SK-N-SH (cell line): ENCODE data around the gene SNAPC1. TPM values are rescaled to one million over a fixed set of nuclear protein-coding genes. Genes with fewer than 3 reads are reported as not detected.

Experiments
- CTCF ChIA-PET: fragments of 300-600, 350-600 bp; formaldehyde crosslinking; extraction: SDS; loops from one replicate; lab custom pipeline; 2021; lab: Yijun Ruan, JAX
- POLR2A ChIA-PET: fragments of 350-600 bp; sonication (Branson Sonifier 250); formaldehyde crosslinking; extraction: SDS; loops from one replicate; lab custom pipeline; 2020; ENCODE audit warnings: antibody characterized with exemption, inconsistent platforms; lab: Yijun Ruan, JAX
- DNase-seq: peaks from one replicate; pipeline ENCODE4 v3.0.0; 2012
- H2AFZ ChIP-seq: fragments of 200-600 bp; sonication (generic); 2 replicates; pipeline ENCODE4 v1.8.1; 2016; ENCODE audit warnings: antibody characterized with exemption, mild to moderate bottlenecking, low read depth
- H3F3A ChIP-seq: fragments of 200-600 bp; sonication (generic); replicated peaks from 2 replicates; pipeline ENCODE3; 2016; ENCODE audit warnings: antibody characterized with exemption, mild to moderate bottlenecking; ENCODE audit not compliant: insufficient read depth
- H3K27ac ChIP-seq, 2 experiments: fragments of 200-500 bp in 1 of 2; fragments of 200-600 bp in 1 of 2; sonication (Bioruptor generic) in 1 of 2; sonication (generic), shearing (Covaris generic) in 1 of 2; 2 replicates each; pipeline versions ENCODE4 v1.5.1 to v1.6.1; 2014 to 2016; ENCODE audit warnings: low read depth in 2 of 2, inconsistent platforms in 1 of 2, low read length in 1 of 2, mild to moderate bottlenecking in 1 of 2, mixed read lengths in 1 of 2
- H3K27me3 ChIP-seq: fragments of 200-600 bp; sonication (generic), shearing (Covaris generic); 2 replicates; pipeline ENCODE4 v1.6.1; 2016; ENCODE audit warnings: mixed run types; ENCODE audit not compliant: insufficient read depth
- H3K36me3 ChIP-seq, 2 experiments: fragments of 200-500 bp in 1 of 2; fragments of 200-600 bp in 1 of 2; sonication (Bioruptor generic) in 1 of 2; sonication (generic) in 1 of 2; replicated peaks in 1 of 2; 2 replicates each; pipeline versions ENCODE3 to v1.5.1; 2014 to 2016; ENCODE audit warnings: low read length in 1 of 2, mild to moderate bottlenecking in 1 of 2; ENCODE audit not compliant: insufficient read depth in 2 of 2, control insufficient read depth in 1 of 2
- H3K4me1 ChIP-seq, 2 experiments: fragments of 200-500 bp in 1 of 2; fragments of 200-600 bp in 1 of 2; sonication (Bioruptor generic) in 1 of 2; sonication (generic), shearing (Covaris generic) in 1 of 2; 2 replicates each; pipeline versions ENCODE4 v1.5.1 to v1.6.1; 2014 to 2016; ENCODE audit warnings: low read depth in 1 of 2, low read length in 1 of 2, mixed run types in 1 of 2; ENCODE audit not compliant: insufficient read depth in 2 of 2, control insufficient read depth in 1 of 2
- H3K4me2 ChIP-seq: fragments of 200-600 bp; sonication (generic), shearing (Covaris generic); 2 replicates; pipeline ENCODE4 v1.6.1; 2017; ENCODE audit warnings: mixed run types
- H3K4me3 ChIP-seq, 2 experiments: fragments of 200-500 bp in 1 of 2; fragments of 200-600 bp in 1 of 2; sonication (Bioruptor generic) in 1 of 2; sonication (generic), shearing (Covaris generic) in 1 of 2; 2 replicates each; pipeline versions ENCODE4 v1.5.1 to v1.8.1; 2014 to 2016; ENCODE audit warnings: low read depth in 2 of 2, inconsistent platforms in 1 of 2, low read length in 1 of 2, mild to moderate bottlenecking in 1 of 2, mixed read lengths in 1 of 2, moderate library complexity in 1 of 2
- H3K79me2 ChIP-seq: fragments of 200-600 bp; sonication (generic); 2 replicates; pipeline ENCODE4 v1.8.1; 2017; ENCODE audit warnings: mild to moderate bottlenecking; ENCODE audit not compliant: insufficient read depth
- H3K9ac ChIP-seq: fragments of 200-600 bp; sonication (generic); 2 replicates; pipeline ENCODE4 v1.6.1; 2017; ENCODE audit warnings: mixed run types
- H3K9me2 ChIP-seq: fragments of 200-600 bp; sonication (generic); 2 replicates; pipeline ENCODE4 v1.6.1; 2017; ENCODE audit warnings: mixed run types
- H3K9me3 ChIP-seq: fragments of 200-600 bp; sonication (generic); 2 replicates; pipeline ENCODE4 v1.6.1; 2017; ENCODE audit warnings: mixed run types, mild to moderate bottlenecking, moderate library complexity
- H4K20me1 ChIP-seq: fragments of 200-600 bp; sonication (generic); 2 replicates; pipeline ENCODE4 v1.6.1; 2017; ENCODE audit warnings: mild to moderate bottlenecking, mixed run types; ENCODE audit not compliant: insufficient read depth
- EP300 ChIP-seq, 2 experiments: IDR thresholded peaks; 2 replicates each; pipeline versions ENCODE4 v1.4.0 to v1.6.1; 2012; ENCODE audit warnings: borderline replicate concordance in 1 of 2, low read depth in 1 of 2, low read length in 1 of 2
- EZH2phosphoT487 ChIP-seq: fragments of 200-600 bp; sonication (generic); IDR thresholded peaks from 2 replicates; pipeline ENCODE4 v1.6.1; 2017; ENCODE audit warnings: low read depth, mixed run types, mild to moderate bottlenecking, antibody characterized with exemption, moderate library complexity, borderline replicate concordance
- FOSL2 ChIP-seq: IDR thresholded peaks from 2 replicates; pipeline ENCODE4 v1.4.0; 2012; ENCODE audit warnings: low read depth, mild to moderate bottlenecking, moderate library complexity, borderline replicate concordance
- FOXM1 ChIP-seq: IDR thresholded peaks from 2 replicates; pipeline ENCODE4 v1.4.0; 2012; ENCODE audit warnings: low read depth, mild to moderate bottlenecking
- GABPA ChIP-seq: IDR thresholded peaks from 2 replicates; pipeline ENCODE4 v1.4.0; 2012; ENCODE audit warnings: low read depth, mild to moderate bottlenecking
- GATA2 ChIP-seq: sonication (generic); formaldehyde crosslinking; IDR thresholded peaks from 2 replicates; pipeline ENCODE4 v1.5.0; 2020; ENCODE audit warnings: mild to moderate bottlenecking, missing genetic modification reagents
- IRF3 ChIP-seq: fragments of 150-350 bp; IDR thresholded peaks from 2 replicates; pipeline ENCODE4 v1.6.1; 2016; ENCODE audit warnings: mild to moderate bottlenecking, low read depth, low read length
- JUND ChIP-seq: IDR thresholded peaks from 2 replicates; pipeline ENCODE4 v1.4.0; 2012
- PBX3 ChIP-seq: IDR thresholded peaks from 2 replicates; pipeline ENCODE4; 2012
- RCOR1 ChIP-seq: fragments of 150-350 bp; IDR thresholded peaks from 2 replicates; pipeline ENCODE4 v1.6.1; 2017; ENCODE audit warnings: antibody characterized with exemption, low read length
- REST ChIP-seq: IDR thresholded peaks from 2 replicates; pipeline ENCODE4 v1.6.1; 2012; ENCODE audit warnings: mild to moderate bottlenecking, low read depth, low read length, moderate library complexity
- TCF12 ChIP-seq: IDR thresholded peaks from 2 replicates; pipeline ENCODE4 v1.4.0; 2012
- TEAD4 ChIP-seq: IDR thresholded peaks from 2 replicates; pipeline ENCODE4 v1.4.0; 2012; ENCODE audit warnings: mild to moderate bottlenecking, borderline replicate concordance; ENCODE audit not compliant: insufficient read depth
- USF2 ChIP-seq: fragments of 150-350 bp; IDR thresholded peaks from 2 replicates; pipeline ENCODE4 v1.6.1; 2017; ENCODE audit warnings: antibody characterized with exemption, low read length, low read depth, borderline replicate concordance
- YY1 ChIP-seq: IDR thresholded peaks from 2 replicates; pipeline ENCODE4 v1.4.0; 2012; ENCODE audit warnings: low read depth, mild to moderate bottlenecking
- ZBTB33 ChIP-seq: IDR thresholded peaks from 2 replicates; pipeline ENCODE4 v1.4.0; 2012; ENCODE audit warnings: low read depth, borderline replicate concordance
- WGBS: methylation state at CpG from one replicate; pipeline ENCODE4 v1.1.6; 2017; ENCODE audit warnings: low lambda C conversion rate; 5-methylcytosine and 5-hydroxymethylcytosine counted together
- polyA plus RNA-seq, 3 experiments: library from polyadenylated mRNA; depleted of rRNA; stranded (reverse); fragments of >200 nt; gene quantifications; 2 replicates each; pipeline ENCODE4 v1.2.3, GENCODE V29; 2012

The SNAPC1 gene
- polyA plus RNA-seq, 1 of the 3 experiments (the other 2 are of a cell fraction), result 3.4 TPM

- TF ChIP-seq EZH2phosphoT487, result no peak
- no peak for TF ChIP-seq TCF12
- TF ChIP-seq TEAD4, result no peak
These were observed 75.4 kb downstream of the SNAPC1 start (continued) for GRCh38 chr14:61837336-61838229.

GRCh38 chr14:61838661-61839245 is 76.5 kb downstream of the SNAPC1 start:
- ChIA-PET CTCF (interaction anchor here (1.1 to 6.5 kb wide), 15 partner anchors 19 to 543 kb away, joined by 3 to 117 read pairs (median 7); no protein-coding TSS in a partner anchor), POLR2A (no interaction called here)
- Histone ChIP-seq H3K27me3 (no peaks in the 10 kb centered on the region), H2AFZ (no peak overlapping the region), H3K27ac (no peak overlapping the region), H3K4me3 (no peak overlapping the region), H3K4me1 (peaks cover 0 to 3% of the 10 kb centered on the region in 2 experiments; a peak in 3 of 4 replicates), H3F3A (peaks cover 5% of the 10 kb centered on the region), H3K9me3 (no peaks in the 10 kb centered on the region), H3K36me3 (no peaks in the 10 kb centered on the region), H3K4me2 (no peak overlapping the region), H4K20me1 (no peaks in the 10 kb centered on the region), H3K9me2 (no peaks in the 10 kb centered on the region), H3K79me2 (no peaks in the 10 kb centered on the region), H3K9ac (no peak overlapping the region)
- no peak for DNase-seq
- TF ChIP-seq GABPA, result no peak
- no peak for TF ChIP-seq FOSL2
- no peak for TF ChIP-seq YY1
- TF ChIP-seq EP300 (IDR thresholded peaks at IDR 0.05; ENCODE audit: borderline replicate concordance in 1 of 2, low read depth in 1 of 2, low read length in 1 of 2), result no peak
- no peak for TF ChIP-seq ZBTB33
- TF ChIP-seq JUND, result no peak
- no peak for TF ChIP-seq PBX3
- no peak for TF ChIP-seq GATA2 (CRISPR knock-in tag)
- no peak for TF ChIP-seq REST
- TF ChIP-seq USF2, result no peak
- no peak for TF ChIP-seq FOXM1
- TF ChIP-seq IRF3, result no peak
- TF ChIP-seq RCOR1, result no peak
- TF ChIP-seq, all 33 proteins: peak for 0
- 53% methylated on average over 5 of the region's 5 CpGs for WGBS
